HG03378 (cell line): Measurements from ENCODE around the gene PLEKHG4B.
"Not testable (repeated sequence)": the region's sequence is repeated elsewhere in the genome, so short reads cannot be mapped to it uniquely, and the experiment has no call there.

Experiments
- ATAC-seq: cut with Tn5 transposase; IDR thresholded peaks from one replicate; pipeline ENCODE4 v1.9.1; 2021; ENCODE audit warnings: mild to moderate bottlenecking, moderate library complexity; ENCODE audit not compliant: unreplicated experiment

Gene PLEKHG4B

GRCh38 chr5:218457-219291 lies 126.7 kb downstream of the PLEKHG4B start:
- ATAC-seq, result peak; percentile 24

DNA sequence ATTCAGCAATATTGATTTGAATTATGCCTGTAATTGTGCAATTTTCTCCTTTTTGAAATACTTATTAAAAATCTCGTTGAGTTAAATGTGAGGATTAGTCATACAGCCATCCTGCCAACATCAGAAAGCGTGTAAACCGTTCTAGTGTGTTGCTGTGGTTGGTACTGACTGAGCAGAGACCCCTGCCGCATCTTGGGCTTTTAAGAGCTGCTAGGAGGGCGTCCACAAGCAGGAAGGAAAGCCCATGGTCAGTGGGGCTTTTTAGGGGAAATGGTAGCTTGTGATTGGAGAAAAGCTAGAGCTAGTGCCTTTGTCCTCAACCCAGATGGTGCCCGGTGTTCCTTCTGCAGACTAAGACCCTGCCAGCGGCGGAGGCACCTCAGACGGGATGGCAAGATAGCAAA lies 127.5 kb downstream of the PLEKHG4B start:
- ATAC-seq, result no peak

DNA sequence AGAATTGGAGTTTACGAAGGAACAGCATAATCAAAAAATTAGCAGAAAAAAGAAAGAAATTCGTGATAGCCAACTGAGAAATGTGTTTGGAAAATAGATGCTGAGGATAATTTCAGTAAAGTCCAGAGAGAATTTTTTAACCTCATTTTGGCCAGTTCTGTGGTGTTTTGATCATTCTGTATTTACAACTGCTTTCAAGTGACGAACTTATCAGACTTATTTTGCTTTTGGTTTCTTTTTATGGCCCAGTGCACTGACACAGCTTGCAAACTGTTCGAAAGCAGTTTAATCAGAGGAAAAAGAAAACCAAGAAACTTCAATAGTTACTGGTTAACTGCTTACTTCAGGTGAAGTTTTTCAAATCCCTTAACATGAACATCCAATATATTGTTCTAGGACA lies 128.0 kb downstream of the PLEKHG4B start:
- ATAC-seq, result peak; percentile 39

DNA sequence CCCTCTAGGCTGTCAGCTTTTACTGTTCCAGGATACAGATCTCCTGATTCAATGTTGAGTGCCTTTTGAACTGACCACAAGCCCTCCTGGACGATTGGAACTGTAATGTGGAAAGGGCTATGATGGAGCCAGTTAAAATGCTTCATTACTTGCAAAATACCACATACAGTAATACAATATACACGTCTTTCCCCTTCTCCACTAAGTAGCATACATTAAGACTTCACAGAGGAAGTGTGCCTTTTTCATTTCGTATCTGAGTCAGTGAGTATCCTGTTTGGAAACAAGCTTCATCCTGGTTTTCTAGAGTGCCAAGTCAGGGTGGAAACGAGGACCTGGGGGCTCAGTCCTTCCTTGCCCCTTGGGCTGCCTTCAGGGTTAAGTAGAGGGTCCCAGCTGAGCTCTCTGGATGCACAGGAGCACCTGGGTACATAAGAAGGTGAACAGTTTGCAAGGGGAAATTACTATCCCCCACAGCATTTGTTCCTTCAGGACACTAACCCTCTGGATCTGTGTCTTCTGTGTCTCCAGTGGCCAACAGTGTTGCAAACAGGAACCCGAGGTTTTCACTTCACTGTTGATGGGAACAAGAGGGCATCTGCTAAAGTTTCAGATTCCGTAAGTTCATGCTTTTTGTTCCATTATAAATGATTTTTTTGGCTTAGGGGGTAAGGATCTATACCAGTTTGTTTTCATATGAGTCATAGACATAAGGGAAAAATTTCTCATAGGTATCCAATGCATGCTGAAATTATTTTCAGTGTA lies 131.2 kb downstream of the PLEKHG4B start:
- not testable (repeated sequence) for ATAC-seq

DNA sequence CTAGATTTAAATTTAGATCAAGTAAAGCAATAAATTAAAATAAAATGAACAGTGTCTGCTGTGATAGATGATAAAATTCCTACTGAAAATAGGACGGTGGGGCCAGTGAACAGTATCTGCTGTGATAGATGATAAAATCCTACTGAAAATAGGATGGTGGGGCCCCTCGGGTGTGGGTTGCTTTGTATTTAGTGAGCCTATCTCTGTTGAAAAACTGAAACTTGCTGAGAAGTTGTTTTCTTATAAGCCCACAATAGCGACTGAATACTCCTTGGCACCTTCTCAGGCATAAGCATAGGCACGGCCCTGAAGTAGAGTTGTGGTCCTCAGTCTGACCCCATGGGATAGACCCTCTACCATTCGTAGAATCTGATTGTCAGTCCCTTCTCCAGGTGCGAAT lies 131.8 kb downstream of the PLEKHG4B start:
- no peak for ATAC-seq

DNA sequence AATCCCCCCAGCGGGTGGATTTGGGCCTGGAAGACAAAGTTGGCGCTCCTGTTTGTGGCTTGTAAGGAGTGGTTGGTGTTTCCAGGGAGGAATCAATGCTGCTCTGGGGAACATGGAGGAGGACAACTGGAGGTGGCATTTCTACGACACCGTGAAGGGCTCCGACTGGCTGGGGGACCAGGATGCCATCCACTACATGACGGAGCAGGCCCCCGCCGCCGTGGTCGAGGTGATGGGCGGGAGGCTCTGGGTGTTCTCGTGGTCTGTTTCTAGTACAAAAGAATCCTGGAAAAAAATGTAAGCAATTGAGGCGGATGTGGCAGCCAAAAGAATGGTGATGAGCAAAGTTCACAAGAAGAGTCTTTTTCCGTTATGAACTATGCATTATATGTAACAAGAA lies 133.4 kb downstream of the PLEKHG4B start:
- ATAC-seq, result no peak

DNA sequence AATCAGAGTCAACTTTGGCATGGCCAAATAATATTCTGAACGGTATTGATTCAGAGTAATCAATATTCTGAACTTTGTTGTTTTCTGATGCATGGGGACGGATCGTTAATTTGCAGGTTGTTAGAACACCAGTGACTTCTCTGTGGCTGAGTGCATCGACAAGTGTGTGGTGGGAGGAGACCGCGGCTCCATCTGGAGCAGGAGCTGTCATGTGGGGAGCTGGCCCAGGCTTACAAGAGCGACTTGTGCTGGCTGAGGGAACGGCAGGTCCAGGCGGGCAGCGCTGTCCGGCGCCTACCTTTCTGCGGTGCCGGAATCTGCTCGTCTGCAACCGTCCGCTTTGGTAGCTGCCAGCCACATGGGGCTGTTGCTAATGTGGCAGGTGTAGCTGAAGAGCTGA lies 135.4 kb downstream of the PLEKHG4B start:
- not testable (repeated sequence) for ATAC-seq

- no peak for ATAC-seq
These were observed 136.9 kb downstream of the PLEKHG4B start for GRCh38 chr5:228886-229285.

GRCh38 chr5:230711-231110 lies 138.7 kb downstream of the PLEKHG4B start:
- no peak for ATAC-seq

DNA sequence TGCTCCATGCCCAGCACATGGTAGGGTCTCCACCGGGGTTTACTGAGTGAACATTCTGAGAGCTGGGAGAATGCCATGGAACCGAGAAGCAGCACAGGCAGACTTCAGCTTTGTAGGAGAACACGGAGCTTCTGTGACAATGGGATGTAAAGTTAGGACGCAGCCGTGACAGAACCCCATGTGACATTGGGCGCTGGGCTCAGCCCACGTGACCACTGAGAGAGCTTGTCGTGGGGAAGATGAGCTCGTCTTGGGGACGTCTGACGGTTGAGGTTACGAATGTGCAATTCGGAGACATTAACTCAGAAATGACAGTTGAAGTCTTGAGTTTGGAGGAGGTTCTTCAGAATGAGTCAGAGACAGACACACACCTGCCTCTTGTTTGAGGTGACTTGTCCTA lies 139.7 kb downstream of the PLEKHG4B start:
- no peak for ATAC-seq

DNA sequence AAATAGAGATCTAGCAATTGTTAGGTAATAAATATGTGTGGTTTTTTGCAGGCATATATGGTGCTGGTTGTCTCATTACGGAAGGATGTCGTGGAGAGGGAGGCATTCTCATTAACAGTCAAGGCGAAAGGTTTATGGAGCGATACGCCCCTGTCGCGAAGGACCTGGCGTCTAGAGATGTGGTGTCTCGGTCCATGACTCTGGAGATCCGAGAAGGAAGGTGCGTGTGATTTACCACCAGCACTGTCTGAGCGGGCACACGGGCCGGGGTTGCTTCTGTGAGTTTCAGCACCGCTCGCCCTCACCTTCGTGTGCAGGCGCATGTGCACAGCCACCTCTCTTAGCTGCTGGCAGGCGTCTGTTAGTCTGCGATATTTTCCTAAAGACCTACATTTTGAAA lies 141.5 kb downstream of the PLEKHG4B start:
- not testable (repeated sequence) for ATAC-seq

GRCh38 chr5:234450-234849 lies 142.5 kb downstream of the PLEKHG4B start:
- no peak for ATAC-seq

- not testable (repeated sequence) for ATAC-seq
These were observed 143.6 kb downstream of the PLEKHG4B start for GRCh38 chr5:235527-235926.

- ATAC-seq, result not testable (repeated sequence)
These were observed 146.0 kb downstream of the PLEKHG4B start for GRCh38 chr5:237931-238330.
